A549 treated with AZD2906 at 1 μM for 4 hours (cell line): ENCODE data around the gene LRRC4. TPM values are rescaled to one million over a fixed set of nuclear protein-coding genes. Genes with fewer than 3 reads are reported as not detected.

Source experiments
- total RNA-seq: library from RNA; stranded (reverse); fragments of 200-300 nt; extraction: Qiagen RNA extraction; gene quantifications from 5 replicates; pipeline ENCODE4 v1.2.3, GENCODE V29; 2022

Gene LRRC4, protein sequence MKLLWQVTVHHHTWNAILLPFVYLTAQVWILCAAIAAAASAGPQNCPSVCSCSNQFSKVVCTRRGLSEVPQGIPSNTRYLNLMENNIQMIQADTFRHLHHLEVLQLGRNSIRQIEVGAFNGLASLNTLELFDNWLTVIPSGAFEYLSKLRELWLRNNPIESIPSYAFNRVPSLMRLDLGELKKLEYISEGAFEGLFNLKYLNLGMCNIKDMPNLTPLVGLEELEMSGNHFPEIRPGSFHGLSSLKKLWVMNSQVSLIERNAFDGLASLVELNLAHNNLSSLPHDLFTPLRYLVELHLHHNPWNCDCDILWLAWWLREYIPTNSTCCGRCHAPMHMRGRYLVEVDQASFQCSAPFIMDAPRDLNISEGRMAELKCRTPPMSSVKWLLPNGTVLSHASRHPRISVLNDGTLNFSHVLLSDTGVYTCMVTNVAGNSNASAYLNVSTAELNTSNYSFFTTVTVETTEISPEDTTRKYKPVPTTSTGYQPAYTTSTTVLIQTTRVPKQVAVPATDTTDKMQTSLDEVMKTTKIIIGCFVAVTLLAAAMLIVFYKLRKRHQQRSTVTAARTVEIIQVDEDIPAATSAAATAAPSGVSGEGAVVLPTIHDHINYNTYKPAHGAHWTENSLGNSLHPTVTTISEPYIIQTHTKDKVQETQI
- not detected in 5 replicates for total RNA-seq

DNA sequence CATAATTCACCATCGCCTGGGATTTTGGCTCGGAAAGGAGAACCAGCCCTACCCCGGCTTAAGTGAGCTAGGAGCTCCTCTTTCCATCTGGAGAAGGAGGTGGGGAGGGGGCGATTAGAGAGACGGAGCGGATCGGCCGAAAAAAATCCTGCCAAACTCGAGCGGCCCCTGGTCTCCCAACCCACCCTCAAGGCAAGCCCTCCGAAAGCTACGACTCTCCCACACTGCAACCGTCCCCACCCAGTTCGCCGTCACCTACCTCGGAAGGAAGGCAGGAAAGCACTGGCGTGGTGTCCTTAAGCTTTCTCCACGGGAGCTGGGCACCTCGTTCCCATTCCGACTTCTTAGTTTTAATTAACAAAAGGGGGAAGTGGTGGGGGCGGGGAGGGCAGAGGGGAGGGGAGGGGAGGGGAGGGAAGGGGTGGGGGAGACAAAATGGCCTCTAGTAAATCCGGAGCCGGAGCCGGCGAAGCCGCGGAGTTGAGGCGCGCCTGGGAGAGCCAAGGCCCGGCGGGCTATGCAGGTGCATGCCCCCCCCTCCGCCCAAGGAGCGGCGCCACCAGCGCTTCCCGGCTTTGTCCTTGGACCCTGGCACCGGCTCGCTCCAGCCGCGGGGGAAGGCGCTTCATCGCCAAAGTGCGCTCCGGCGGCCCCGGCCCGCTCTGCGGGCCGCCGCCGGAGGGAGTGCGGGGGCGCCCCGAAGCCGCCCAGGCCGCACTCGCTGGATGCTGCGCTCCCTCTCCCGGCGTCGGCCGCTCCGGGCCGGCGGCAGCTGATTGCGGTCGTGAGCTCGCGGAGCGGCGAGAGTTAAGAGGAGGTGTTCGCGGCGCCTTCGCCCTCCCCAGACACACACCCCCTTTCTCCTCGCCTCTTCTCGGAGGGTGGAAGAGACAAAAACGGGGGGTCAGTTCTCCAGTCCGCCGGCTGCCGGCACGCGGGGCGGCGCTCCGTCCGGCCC is at the start of gene LRRC4:
LRRC4 (minus strand) TSS at position 784 of the 958 bp plus-strand sequence. CDS start 797 bp downstream, outside the sequence.

Other genes with a start within 250 kb of the LRRC4 start
- gene LEP, start 209.8 kb upstream of the LRRC4 start, total RNA-seq: not detected in 5 replicates